NCI-H1105 treated with DMSO at 0.1 percent for 48 hours (cell line): ENCODE results near the gene YWHAG.
"Not testable (repeated sequence)": the region's sequence is repeated elsewhere in the genome, so short reads cannot be mapped to it uniquely, and the experiment has no call there.

Experiments used
- DNase-seq: peaks from one replicate; lab custom pipeline; 2025; lab: John Stamatoyannopoulos, UW

YWHAG gene

DNA sequence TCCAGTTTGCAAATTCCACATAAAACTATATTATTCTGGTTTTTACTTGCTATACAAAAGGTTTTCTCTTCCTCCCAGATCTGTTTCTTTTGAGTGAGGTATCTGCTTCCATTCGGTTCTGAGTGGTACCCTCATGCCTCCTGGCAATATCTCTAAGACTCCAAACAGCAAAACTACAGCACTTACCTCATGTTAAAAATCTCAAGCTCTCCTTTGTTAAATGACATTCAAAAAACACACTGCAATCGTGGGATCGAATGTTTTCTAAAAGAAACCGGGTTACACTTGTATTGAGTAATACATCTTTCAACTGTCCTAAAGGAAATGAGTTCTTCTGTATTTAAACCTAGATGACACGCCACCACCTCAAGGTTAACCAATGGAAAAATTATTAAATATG, 11.1 kb downstream of the YWHAG start:
- DNase-seq, result no peak

DNA sequence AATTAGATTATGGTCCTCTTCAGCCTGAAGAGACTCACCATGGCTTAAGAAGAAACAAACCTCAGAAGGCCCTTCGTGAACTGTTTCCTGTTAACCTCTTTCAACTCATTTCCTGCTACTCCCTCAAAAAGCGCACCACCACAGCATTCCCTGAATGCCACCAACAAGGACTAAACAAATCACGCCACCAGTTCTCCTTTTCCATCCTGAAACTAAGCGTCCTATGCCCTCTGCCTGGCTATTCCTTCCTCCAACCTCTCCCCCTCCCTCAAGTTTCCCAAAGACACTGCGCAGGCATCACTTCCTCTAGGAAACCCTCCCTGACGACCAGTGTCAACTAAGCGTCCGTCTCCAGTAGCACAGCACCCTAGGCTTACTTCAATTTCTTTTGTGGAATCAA, 12.0 kb downstream of the YWHAG start:
- DNase-seq, result no peak

DNA sequence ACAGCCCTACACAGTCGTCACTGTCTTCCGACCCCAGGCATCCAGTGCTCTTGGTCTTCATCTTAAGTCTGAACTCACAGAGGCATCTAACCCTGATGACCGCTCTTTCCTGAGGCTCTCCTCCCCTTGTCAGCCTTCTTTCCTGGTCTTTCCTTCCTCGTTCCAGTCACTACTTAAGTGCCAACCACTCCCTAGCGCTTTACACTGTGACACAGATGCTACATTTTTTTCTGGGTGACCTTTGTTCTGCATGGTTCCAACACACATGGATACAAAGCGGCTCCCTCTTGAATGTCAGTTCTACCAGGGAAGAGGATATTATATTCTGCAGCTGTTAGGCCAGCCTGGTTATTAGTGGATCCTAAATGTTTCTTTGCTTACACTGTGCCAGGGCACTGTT, 12.7 kb downstream of the YWHAG start:
- DNase-seq, result no peak

DNA sequence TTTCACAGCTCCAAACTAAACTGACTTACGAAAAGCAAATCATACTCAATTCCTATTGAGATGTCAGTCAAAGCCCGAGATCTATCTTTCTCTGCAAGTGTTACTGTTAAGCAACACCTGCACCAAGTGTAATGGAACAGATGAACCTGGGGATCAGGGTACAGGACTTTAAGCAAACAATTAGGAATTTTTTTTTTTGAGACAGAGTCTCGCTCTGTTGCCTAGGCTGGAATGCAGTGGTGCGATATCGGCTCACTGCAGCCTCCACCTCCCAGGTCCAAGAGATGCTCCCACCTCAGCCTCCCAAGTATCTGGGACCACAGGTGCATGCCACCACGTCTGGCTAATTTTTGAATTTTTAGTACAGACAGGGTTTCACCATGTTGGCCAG, 14.9 kb downstream of the YWHAG start:
- DNase-seq, result no peak

DNA sequence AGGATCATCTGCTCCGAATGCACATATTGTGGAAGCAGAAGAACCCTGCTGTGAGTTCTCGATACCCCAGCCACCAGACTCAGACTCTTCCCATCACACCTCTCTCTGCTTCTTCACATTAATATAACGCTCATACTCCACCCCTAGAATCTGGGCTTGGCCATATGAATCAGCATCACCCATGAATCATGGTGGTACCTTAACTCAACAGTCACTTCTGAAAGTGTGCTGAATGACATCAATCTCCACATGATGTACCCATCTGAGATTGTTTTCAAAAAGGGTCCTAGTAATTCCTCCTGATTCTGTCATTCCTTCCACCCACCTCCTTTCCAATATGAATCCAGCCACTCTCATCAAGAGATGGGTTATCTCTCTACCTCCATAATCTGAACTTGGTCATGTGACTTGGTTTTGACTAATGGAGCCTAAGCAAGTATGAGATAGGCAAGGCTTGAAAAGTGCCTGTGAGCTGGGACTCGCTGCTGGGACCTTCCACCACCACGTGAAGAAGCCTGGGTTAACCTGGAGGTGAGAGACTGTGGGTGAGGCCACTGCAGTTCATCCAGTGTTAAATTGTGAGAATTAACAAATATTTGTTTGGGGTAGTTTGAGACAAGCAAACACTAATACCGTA, 15.4 kb downstream of the YWHAG start:
- no peak for DNase-seq

DNA sequence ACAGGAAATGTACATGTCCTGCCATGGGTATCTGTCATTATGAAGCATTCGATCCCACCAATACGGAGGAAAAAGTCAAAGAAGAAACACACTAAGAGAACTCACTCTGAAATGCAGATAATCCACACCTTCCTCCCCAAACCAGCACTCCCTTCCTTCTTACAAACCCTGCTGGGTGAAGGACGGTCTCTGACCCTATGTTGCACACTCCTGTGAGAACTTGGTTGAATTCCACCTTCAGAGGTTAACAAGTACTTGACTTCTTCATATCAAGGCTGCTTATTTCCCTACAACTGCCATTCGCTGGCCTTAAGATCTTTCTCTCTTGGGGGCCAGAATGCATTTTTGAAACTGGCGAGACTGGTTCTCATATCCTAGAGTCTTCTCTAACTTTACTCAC, 16.6 kb downstream of the YWHAG start:
- no peak for DNase-seq

DNA sequence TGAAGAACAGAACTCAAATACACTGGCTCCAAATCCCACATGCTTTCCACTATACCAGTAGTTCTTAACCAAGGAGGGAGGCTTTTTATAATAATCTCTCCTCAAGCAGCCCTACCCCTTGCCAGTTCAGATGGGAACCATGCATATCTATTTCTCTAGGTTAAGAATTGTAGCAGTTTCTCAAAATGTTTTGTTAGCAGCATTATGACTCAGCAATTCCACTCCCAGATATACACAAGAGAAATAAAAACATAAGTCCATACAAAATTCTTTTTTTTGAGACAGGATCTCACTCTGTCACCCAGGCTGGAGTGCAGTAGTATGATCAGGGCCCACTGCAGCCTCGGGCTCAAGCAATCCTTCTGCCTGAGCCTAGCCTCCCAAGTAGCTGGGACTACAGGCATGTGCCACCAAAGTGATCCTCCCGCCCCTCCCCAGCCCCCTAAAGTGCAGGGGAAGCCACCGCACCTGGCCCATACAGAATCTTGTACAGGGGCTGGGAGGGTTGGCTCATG, 18.1 kb downstream of the YWHAG start:
- no peak for DNase-seq

DNA sequence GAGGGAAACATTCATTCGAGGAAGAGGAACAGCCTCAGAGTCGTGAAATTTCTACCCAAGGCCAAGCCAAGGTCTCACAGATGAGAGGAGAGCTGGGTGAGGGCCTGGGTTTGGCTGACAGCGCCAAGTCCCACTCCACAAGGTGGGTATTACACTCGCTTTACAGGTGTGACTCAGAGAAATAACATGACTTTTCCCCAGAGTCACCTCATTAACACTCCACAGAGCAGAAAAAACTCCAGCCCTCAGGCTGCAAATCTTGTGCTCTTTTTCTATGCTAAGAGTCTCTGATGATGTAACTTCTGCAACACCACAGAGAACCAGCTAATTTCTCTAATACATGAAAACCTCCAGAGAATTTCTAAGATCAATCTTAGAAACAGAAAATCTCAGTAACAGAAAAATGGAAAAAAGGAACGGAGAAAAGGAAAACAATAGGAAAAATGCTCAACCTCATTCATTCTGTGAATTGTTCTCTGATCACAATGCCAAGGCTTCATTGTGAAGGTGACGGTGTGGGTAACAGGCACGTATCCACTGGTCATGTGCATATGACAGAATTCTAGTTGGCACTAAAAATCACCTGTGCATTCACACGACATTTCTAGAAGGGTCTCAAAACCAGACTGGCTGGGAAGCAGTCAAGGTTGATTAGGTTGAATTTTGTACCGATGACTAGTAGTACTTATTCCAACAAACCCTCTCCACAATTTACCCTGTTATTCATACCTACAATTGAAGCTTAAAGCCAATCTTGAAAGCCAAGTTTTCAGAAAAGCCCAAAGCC, 20.3 kb downstream of the YWHAG start:
- DNase-seq, result no peak

DNA sequence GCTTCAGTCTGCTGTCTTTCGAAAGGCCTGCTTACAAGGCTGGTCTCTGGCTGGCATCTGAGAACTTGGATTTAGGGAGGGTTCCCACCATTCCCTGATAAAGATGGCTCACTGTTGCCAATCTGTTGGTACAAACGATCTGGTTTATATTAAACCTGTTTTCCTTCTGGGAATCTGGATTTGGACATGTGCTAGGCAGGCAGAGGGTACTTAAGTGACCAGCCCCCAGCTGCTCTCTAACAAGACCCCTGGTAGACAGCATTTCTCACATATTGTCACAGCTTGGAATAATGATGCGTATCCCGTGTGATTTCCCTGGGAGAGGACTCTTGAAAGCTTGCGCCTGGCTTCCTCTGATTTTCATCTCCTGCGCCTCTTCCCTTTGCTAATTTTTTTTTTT, 21.6 kb downstream of the YWHAG start:
- DNase-seq, result no peak

DNA sequence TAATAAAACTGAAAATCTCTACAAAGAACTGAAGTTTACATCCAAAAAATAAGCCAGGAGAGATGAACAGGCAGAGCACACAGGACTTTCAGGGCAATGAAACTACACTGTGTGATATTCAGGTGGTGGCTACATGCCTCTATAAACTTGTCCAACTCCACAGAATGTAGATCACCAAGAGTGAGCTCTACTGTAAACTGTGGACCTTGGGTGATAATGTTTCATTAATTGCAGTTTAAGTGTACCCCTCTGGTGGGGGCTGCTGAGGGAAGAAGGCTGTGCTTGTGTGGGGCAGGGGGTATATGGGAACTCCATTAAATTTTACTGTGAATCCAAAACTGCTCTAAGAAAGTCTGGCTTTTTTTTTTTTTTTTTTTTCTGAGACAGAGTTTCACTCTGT, 22.7 kb downstream of the YWHAG start:
- DNase-seq, result no peak

DNA sequence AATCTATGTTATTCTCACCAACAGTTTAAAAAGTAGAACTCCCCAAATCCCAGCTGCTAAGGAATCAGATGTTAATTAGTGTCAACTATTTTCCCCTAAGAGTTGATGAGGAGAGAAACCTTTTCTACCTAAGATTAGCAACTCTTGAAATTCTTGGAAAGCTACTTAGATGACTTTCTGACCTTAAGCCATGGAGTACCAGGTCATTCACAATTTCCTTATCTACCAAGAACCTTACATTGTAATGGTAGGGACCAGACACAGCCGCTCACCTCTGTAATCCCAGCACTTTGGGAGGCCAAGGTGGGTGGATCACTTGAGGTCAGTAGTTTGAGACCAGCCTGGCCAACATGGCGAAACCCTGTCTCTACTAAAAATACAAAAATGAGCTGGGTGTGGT, 23.4 kb downstream of the YWHAG start:
- not testable (repeated sequence) for DNase-seq

DNA sequence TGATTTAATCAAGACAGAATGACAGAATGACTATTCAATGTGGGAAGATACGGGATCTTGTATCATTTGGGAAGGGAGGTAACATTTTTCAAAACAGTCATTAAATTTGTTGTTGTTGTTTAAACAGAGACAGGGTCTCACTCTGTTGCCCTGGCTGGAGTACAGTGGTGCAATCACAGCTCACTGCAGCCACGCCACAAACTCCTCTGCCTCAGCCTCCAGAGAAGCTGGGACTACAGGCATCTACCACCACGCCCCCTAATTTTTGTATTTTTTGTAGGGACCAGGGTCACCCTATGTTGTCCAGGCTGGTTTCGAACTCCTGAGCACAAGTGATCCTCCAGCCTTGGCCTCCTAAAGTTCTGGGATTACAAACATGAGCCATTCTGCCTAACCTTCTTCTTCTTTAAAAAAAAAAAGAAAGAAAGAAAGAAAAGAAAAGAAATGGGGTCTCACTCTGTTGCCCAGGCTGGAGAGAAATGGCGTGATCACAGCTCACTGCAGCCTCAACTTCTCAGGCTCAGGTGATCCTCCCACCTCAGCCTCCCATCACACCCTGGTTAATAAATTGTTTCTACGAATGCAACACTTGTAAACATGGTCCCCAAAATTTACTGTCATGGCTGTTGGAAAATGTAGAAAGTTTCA, 24.3 kb downstream of the YWHAG start:
- DNase-seq, result no peak

DNA sequence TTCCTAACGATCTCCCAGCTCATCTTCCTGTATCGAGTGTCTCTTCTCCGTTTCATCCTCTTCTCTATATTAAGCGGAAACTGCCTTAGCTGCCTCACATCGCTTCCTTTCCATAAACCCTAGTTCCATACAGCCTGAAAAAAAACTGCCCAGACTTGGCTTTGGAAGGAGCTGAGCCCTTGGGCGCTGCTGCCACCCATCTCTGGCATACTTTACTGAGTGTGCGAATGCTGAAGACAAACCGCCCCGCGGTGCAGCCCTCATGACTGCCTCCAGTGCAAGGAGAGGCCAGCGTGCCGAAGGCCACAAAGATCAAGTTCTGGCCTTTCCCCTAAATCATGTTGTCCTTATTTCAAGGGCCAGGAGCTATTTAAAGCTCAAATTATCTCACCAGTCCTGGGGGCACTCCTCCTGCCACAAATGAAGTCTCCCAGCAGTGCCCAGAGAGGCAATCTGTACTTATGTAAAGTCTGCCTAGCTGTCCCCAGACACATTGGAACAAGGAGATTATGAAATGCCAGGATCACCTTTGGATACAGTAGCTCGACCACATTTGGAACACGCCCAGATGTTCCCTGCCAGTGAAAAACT, 25.2 kb downstream of the YWHAG start:
- no peak for DNase-seq

DNA sequence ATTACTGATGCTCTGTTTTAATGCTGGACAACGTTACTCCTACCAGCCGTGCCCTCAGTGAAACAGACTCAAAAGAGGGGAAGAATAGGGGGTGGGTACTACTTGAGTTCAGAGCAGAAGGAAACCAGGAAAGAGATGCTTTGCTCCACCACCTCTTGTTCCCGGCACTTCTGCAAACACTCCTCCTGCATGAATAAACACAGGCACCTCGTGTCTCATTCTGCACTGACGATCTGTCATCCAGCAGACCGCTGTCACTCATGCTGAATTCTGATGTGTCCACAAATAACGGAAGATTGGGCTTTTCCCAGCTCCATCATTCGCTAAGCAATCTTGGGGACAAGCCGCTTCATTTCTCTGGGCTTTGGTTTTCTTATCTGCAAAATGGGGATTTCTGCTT, 26.7 kb downstream of the YWHAG start:
- no peak for DNase-seq

DNA sequence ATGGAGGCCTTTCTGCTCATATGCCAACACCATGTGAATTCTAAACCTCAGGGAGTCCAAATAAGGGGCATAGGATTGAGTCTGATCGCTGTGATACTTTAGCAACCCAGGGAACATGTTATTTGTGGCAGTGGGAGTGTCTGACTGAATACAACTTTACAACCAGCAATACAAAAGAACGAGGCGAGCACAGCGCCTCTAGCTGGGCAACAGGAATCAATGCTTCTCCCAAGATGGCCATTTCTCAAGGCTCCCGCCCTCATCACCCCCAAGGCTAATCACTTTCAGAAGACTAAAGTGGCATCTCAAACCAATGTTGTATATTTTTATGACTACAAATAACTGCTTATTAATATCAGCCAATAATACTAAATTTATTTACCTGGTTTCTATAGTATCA, 28.1 kb downstream of the YWHAG start:
- DNase-seq, result no peak

DNA sequence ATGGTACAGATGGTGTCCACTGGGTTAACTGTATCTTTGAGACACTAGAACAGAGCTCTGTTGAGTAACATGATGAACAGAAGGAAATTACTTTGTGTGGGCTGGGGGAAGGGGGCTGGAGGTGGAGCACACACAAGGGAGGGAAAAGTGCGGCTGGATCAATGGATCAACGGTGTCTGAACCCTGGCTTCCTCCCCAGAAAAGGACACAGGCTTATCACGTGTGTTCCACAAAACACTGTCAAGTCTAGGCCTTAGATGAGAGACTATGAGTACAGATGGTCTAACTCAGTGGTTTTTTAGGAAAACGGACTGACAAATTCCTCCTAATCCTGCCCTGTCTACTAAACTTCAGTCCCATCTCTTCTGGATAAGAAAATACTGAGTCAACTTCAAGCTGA, 28.5 kb downstream of the YWHAG start:
- DNase-seq, result no peak

DNA sequence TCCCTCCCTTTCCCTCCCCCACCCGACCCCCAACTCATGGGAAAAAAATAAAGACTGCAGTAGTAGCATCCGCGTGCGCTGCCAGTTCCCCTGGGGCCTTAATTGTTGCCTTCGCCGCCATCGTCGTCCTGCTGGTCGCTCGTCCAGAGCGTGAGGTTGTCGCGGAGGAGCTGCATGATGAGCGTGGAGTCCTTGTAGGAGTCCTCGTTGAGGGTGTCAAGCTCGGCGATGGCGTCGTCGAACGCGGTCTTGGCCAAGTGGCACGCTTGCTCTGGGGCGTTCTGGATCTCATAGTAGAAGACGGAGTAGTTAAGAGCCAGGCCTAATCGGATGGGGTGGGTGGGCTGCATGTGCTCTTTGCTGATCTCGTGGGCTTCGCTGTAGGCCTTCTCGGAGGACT, 29.3 kb downstream of the YWHAG start:
- no peak for DNase-seq

DNA sequence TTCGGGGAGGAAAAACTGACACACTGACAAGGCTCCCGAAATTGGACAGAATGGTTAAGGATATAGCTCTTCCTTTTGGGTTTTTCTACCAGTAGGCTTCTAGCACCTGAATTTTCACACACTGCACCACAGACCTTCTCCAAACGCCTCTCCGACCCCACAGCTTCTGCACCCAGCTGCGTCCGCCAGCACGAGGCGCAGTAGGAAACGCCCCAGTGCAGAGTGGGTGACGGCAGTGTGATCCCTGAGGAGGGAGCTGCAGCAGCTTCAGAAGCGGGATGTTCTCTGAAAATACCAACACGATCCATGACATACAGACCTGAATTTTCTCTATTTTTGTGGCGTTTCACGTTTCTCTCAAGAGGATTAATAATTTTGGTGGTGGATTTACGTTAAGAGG, 30.4 kb downstream of the YWHAG start:
- DNase-seq, result no peak

DNA sequence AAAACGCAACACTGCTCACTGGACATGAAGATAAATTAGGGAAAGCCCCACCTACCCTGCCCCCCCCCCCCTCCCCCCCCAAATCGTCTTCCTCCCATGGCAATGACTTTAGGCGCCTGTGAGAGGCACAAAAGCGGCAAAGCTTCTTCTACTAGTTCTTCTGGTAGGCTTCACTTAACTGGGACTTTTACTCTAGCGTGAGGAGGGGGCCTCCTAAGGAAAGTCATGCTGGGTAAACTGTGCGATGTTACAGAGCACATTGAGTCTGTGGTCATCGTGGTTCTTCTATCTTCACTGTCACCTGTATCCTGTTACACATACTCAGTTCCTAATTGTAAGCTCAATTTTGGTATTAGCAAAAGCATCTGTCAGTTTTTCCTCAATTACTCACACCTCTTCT, 31.2 kb downstream of the YWHAG start:
- DNase-seq, result no peak

DNA sequence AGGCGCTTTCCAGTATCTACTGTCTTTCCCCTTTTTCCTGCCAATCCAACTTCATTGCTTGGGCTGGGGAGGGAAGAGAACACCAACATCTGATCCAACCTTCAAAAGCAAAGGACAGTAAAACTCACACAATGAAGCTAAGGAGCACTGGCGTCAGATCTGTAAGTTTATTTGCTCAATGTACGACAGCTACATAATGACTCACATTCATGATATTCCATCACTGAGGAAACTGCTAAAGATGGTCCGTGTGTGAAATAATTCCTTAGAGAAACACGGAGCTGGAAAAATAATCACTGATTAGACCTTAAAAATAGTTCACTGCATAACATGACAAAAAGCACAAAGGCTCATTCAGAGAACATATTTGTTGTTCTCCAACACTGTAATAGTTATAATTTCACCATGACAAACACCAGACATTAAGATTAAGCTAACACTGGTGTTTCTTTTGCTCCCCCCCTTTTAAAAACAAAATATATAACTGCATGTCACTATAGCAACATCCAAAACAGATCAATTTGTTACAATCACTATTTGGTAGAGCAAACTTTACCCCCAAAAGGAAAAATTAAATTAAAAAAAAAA, 32.1 kb downstream of the YWHAG start:
- no peak for DNase-seq

DNA sequence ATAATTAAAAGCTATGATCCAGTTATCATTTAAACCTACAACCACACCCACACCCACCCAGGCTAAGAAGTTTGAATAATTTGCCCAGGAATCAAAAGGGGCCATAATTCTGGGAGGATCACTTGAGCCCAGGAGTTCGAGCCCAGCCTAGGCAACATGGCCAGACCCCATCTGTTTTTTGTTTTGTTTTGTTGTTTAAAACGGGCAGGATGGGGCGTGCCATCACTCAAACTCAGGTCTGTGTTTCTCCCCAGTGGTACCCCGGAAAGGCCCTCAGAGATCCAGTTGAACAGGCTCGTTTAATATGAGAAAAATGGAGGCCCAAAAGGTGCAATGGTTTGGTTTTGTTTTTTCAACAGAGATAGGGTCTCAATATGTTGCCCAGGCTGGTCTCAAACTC, 33.0 kb downstream of the YWHAG start:
- no peak for DNase-seq

DNA sequence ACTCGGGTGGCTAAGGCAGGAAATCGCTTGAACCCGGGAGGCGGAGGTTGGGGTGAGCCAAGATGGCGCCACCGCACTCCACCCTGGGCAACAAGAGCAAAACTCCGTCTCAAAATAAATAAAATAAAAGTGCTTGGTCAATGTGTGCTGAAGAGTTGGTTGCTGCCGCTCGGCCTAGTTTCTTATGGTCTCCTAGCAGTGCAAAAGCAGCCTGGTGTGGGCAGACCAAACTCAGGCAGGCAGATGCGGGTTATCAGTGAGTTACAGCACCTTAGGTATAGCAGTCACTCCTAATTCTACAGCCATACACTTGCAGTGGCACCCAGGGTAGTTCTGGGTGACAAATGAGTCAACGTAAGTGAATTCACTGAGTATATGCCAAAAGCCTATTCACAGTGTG, 33.7 kb downstream of the YWHAG start:
- DNase-seq, result no peak
